Measurements from ENCODE around the gene BCAS3. TPM values are rescaled to one million over a fixed set of nuclear protein-coding genes. Genes with fewer than 3 reads are reported as not detected.

BCAS3 gene
- total and polyA plus RNA-seq, 2 donors (not counting 1 experiment from before 2014, with no cell fraction given): 13.9 to 73.4 TPM

- Histone ChIP-seq H2AFZ (ENCODE audit: insufficient read depth, low read depth, low read length, poor library complexity, severe bottlenecking) (peak overlapping the region; percentile 91), H3K4me2 (replicated peaks; ENCODE audit: low read depth, low read length, poor library complexity, severe bottlenecking) (peak overlapping the region; percentile 100), H3K4me1 (ENCODE audit: control insufficient read depth in 2 of 2, insufficient read depth in 2 of 2, low read length in 2 of 2) (peaks cover 51 to 57% of the 10 kb centered on the region in 2 donors), H3K79me2 (ENCODE audit: control insufficient read depth, insufficient read depth, low read length) (no peaks in the 10 kb centered on the region), H3K4me3 (ENCODE audit: control extremely low read depth in 1 of 5, extremely low read depth in 1 of 5, insufficient read depth in 1 of 5, low read depth in 2 of 5, low read length in 4 of 5) (peak overlapping the region in 4 of 5 experiments; percentile 10 to 69 (median 60)), H3K9me3 (ENCODE audit: control extremely low read depth in 1 of 3, control insufficient read depth in 2 of 3, insufficient read depth in 1 of 3, low read length in 2 of 3) (peaks cover 0 to 54% (median 0%) of the 10 kb centered on the region in 3 donors), H3K9ac (ENCODE audit: low read length) (peak overlapping the region; percentile 44), H3K27ac (ENCODE audit: low read length in 2 of 2) (no peak overlapping the region), H4K20me1 (ENCODE audit: control insufficient read depth, insufficient read depth, low read length, poor library complexity, severe bottlenecking) (peaks cover 14% of the 10 kb centered on the region), H3K27me3 (replicated peaks in 1 of 4; ENCODE audit: control extremely low read depth in 1 of 4, control insufficient read depth in 3 of 4, insufficient read depth in 4 of 4, low read length in 3 of 4) (peaks cover 0 to 78% (median 55%) of the 10 kb centered on the region in 4 experiments), H3K36me3 (replicated peaks in 1 of 2; ENCODE audit: control extremely low read depth in 1 of 2, control insufficient read depth in 1 of 2, extremely low read depth in 1 of 2, insufficient read depth in 2 of 2, low read length in 1 of 2) (no peaks in the 10 kb centered on the region)
- WGBS (ENCODE audit: insufficient coverage): 10% methylated on average over 45 of the region's 48 CpGs
- H3K27ac Mint-ChIP-seq: peak overlapping the region; percentile 67
- DNase-seq (peak; percentile 83), ATAC-seq (ENCODE audit: low read depth) (peak; percentile 44)
- intact Hi-C loops (cut with micrococcal nuclease): loop anchor here (5.0 to 10.0 kb wide), 3 partner anchors 227 to 704 kb away; no protein-coding TSS in a partner anchor
- POLR2A ChIA-PET: no interaction called here
- CTCF ChIA-PET: interaction anchor here (1.1 kb wide), 1 partner anchor 690 kb away, joined by 3 read pairs; no protein-coding TSS in a partner anchor
- peak; percentile 52 for TF ChIP-seq CTCF (IDR thresholded peaks at IDR 0.05)
- peak; percentile 47 for TF ChIP-seq EZH2 (IDR thresholded peaks at IDR 0.05; ENCODE audit: borderline replicate concordance, insufficient read depth, low read depth, low read length, poor library complexity, severe bottlenecking)
- H3K4me3 Mint-ChIP-seq: peak overlapping the region; percentile 78
- H3K27me3 Mint-ChIP-seq: peaks cover 45% of the 10 kb centered on the region
- H3K9me3 Mint-ChIP-seq (ENCODE audit: insufficient read depth): no peaks in the 10 kb centered on the region
- peaks cover 36% of the 10 kb centered on the region for H3K4me1 Mint-ChIP-seq
These were observed 732.7 kb downstream of the BCAS3 start for GRCh38 chr17:61410141-61411010.

- H3K9ac ChIP-seq (ENCODE audit: low read length): peak overlapping the region; percentile 60
These were observed 733.3 kb downstream of the BCAS3 start for GRCh38 chr17:61411011-61411260.

More at GRCh38 chr17:61411011-61411260, 733.3 kb downstream of the BCAS3 start:
- ChIA-PET CTCF (interaction anchor here (1.1 kb wide), 1 partner anchor 690 kb away, joined by 3 read pairs; no protein-coding TSS in a partner anchor), POLR2A (no interaction called here)
- H3K9me3 Mint-ChIP-seq (ENCODE audit: insufficient read depth): no peaks in the 10 kb centered on the region
- Histone ChIP-seq H4K20me1 (ENCODE audit: control insufficient read depth, insufficient read depth, low read length, poor library complexity, severe bottlenecking) (peaks cover 14% of the 10 kb centered on the region), H3K36me3 (replicated peaks in 1 of 2; ENCODE audit: control extremely low read depth in 1 of 2, control insufficient read depth in 1 of 2, extremely low read depth in 1 of 2, insufficient read depth in 2 of 2, low read length in 1 of 2) (no peaks in the 10 kb centered on the region), H3K79me2 (ENCODE audit: control insufficient read depth, insufficient read depth, low read length) (no peaks in the 10 kb centered on the region), H3K27me3 (replicated peaks in 1 of 4; ENCODE audit: control extremely low read depth in 1 of 4, control insufficient read depth in 3 of 4, insufficient read depth in 4 of 4, low read length in 3 of 4) (peaks cover 0 to 73% (median 50%) of the 10 kb centered on the region in 4 experiments), H3K9me3 (ENCODE audit: control extremely low read depth in 1 of 3, control insufficient read depth in 2 of 3, insufficient read depth in 1 of 3, low read length in 2 of 3) (peaks cover 0 to 49% (median 0%) of the 10 kb centered on the region in 3 donors), H3K4me1 (ENCODE audit: control insufficient read depth in 2 of 2, insufficient read depth in 2 of 2, low read length in 2 of 2) (peaks cover 50 to 51% of the 10 kb centered on the region in 2 donors), H3K4me2 (replicated peaks; ENCODE audit: low read depth, low read length, poor library complexity, severe bottlenecking) (peak overlapping the region; percentile 100), H2AFZ (ENCODE audit: insufficient read depth, low read depth, low read length, poor library complexity, severe bottlenecking) (peak overlapping the region; percentile 91), H3K27ac (ENCODE audit: low read length in 2 of 2) (no peak overlapping the region), H3K4me3 (ENCODE audit: control extremely low read depth in 1 of 5, extremely low read depth in 1 of 5, insufficient read depth in 1 of 5, low read depth in 2 of 5, low read length in 4 of 5) (peak overlapping the region in 4 of 5 experiments; percentile 58 to 69 (median 62))
- DNase-seq: no peak
- H3K4me3 Mint-ChIP-seq: peak overlapping the region; percentile 86
- ATAC-seq (ENCODE audit: low read depth): no peak
- H3K27me3 Mint-ChIP-seq: peaks cover 44% of the 10 kb centered on the region
- peak; percentile 34 for TF ChIP-seq CTCF (IDR thresholded peaks at IDR 0.05)
- no peak for TF ChIP-seq EZH2 (IDR thresholded peaks at IDR 0.05; ENCODE audit: borderline replicate concordance, insufficient read depth, low read depth, low read length, poor library complexity, severe bottlenecking)
- WGBS (ENCODE audit: insufficient coverage): 7% methylated on average over 28 of the region's 29 CpGs
- H3K4me1 Mint-ChIP-seq: peaks cover 36% of the 10 kb centered on the region
- intact Hi-C loops (cut with micrococcal nuclease): loop anchor here (5.0 to 10.0 kb wide), 3 partner anchors 226 to 704 kb away; no protein-coding TSS in a partner anchor
- no peak overlapping the region for H3K27ac Mint-ChIP-seq
